LNCAP (cell line): Measurements from ENCODE around the gene CEP78.

ENCODE experiments used
- TF ChIP-seq, protein P1 (sequence below): fragments of 450-650 bp; IDR thresholded peaks from 2 replicates; pipeline ENCODE4 v1.5.1; 2017; ENCODE audit warnings: mild to moderate bottlenecking

Gene CEP78

GRCh38 chr9:78309066-78309465, 73.2 kb downstream of the CEP78 start:
- TF ChIP-seq, protein P1, sequence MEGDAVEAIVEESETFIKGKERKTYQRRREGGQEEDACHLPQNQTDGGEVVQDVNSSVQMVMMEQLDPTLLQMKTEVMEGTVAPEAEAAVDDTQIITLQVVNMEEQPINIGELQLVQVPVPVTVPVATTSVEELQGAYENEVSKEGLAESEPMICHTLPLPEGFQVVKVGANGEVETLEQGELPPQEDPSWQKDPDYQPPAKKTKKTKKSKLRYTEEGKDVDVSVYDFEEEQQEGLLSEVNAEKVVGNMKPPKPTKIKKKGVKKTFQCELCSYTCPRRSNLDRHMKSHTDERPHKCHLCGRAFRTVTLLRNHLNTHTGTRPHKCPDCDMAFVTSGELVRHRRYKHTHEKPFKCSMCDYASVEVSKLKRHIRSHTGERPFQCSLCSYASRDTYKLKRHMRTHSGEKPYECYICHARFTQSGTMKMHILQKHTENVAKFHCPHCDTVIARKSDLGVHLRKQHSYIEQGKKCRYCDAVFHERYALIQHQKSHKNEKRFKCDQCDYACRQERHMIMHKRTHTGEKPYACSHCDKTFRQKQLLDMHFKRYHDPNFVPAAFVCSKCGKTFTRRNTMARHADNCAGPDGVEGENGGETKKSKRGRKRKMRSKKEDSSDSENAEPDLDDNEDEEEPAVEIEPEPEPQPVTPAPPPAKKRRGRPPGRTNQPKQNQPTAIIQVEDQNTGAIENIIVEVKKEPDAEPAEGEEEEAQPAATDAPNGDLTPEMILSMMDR, result no peak

GRCh38 chr9:78311075-78311474, 75.2 kb downstream of the CEP78 start:
- TF ChIP-seq, protein P1, result no peak

- TF ChIP-seq, protein P1, result no peak
These were observed 76.1 kb downstream of the CEP78 start for GRCh38 chr9:78311886-78312524.

DNA sequence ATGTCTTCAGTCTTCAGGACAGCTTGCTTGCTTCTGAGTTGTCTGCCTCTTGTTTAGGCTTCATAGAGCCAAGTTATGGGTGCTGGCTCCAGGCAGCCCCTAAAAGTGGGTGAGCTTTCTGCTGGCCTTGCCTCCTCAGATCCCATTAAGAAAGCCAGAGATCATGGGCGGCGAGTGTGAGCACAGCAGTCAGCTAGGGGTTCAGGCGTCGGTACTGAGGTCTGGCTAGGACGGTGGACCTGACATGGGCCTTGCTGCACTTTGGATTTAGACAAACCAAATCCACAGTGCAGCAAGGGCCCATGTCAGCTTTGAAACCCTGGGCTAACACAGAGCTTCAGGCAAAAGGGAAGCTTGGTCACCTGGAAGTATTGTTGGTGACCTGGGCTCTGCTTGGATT, 78.7 kb downstream of the CEP78 start:
- TF ChIP-seq, protein P1, result no peak

DNA sequence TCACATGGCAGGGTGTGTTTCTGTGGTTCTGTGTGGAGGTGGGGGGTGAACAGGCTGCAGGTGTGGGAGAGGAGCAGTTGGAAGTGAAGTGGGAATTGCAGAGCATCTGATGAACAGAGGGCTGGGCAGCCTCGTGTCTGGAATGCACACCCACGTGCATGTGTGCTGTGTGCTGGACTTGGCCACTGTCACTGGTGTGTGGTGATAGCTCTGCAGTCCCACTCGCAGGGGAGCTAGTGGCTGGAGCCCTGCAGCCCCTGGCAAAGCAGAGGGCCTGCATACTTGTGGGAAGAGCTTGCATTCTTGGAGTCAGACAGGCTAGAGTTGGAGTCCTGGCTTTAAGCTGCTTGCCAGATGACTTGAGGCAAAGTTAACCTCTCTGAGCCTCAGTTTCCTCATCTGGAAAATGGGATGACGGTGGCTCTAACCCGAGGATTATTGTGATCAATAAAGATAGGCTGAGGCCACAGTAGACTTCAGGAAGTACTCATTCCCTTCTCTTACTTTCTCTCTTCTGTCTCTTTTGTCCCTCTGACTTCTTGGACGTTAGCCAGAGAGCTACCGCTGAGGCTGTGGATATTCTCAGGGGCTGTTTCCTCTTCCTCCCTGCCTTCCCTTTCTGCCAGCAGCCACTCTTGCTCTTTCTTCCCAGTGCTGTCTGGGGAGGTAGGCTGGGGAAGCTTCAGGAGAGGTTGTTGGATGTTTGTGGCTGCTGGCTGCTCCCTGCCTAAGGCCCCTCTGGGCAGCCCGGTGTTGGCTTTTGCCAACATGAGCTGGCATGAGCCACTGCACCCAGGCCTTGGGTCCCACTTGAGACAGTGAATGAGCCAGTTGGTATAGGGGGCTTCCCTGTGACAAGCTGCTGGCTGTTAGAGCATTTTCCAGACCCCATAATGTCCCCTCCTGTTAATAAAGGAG, 79.3 kb downstream of the CEP78 start:
- TF ChIP-seq, protein P1, result no peak

DNA sequence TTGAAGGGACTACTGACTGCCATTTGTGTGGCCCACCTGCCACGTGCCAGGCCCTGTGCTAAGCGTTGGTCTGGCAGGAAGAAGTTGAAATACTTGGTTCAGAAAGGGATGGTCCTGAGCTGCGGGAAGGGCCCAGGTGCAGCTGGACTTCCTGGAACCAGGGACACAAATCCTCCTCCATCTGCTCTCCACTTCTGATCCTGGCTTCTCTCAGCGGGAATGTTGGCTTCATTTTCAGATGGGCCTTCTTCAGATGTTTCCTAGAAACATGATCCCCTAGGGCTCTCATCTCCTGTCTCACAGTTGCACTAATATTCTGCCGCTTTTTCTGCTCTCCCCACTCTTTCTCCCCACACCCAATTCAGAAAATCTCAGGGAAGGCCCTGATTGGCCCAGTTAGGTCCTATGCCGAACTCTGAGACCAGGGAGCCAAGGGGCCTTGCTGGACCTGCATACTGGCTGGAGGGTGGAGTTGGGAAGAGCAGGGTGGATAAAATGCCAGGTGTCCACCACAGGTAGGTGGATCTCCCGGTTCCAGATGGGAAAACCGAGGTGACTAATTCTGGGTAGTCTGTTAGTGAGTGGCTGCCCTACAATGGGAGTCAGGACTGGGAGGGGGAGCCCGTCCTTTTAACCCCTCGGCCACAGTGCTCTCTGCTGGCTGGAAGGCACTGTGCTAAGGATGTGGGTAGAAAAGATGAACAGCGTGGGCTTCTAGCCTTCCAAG, 80.5 kb downstream of the CEP78 start:
- TF ChIP-seq, protein P1, result no peak

- TF ChIP-seq, protein P1, result no peak
These were observed 83.5 kb downstream of the CEP78 start for GRCh38 chr9:78319197-78320029.
